GM19467 (cell line): Measurements from ENCODE around the gene LIN7B.

ENCODE experiments used
- ATAC-seq: cut with Tn5 transposase; IDR thresholded peaks from one replicate; pipeline ENCODE4 v1.9.1; 2021; ENCODE audit warnings: mild to moderate bottlenecking, moderate library complexity; ENCODE audit not compliant: unreplicated experiment

LIN7B gene

GRCh38 chr19:49094505-49095482 is 19.4 kb upstream of the LIN7B start:
- no peak for ATAC-seq

GRCh38 chr19:49097453-49098288 is 16.5 kb upstream of the LIN7B start:
- ATAC-seq: no peak

GRCh38 chr19:49098795-49099194 is 15.4 kb upstream of the LIN7B start:
- ATAC-seq: no peak

DNA sequence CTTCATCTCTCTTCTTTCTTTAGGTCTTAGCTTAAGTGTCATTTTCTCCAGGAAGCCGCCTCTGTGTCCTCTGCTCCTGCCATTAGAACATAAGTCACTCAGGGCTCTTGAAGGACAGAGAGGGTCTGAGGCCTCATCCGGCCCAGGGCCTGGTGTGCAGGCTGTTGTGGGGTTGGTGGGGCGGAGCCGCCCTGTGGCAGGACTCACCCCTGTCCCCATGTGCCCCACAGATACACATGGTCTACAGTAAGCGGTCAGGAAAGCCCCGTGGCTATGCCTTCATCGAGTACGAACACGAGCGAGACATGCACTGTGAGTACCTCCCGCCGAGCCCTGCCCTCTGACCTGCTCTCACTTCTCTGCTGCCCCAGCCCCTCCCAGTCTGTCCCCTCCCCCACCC is 13.0 kb upstream of the LIN7B start:
- no peak for ATAC-seq

DNA sequence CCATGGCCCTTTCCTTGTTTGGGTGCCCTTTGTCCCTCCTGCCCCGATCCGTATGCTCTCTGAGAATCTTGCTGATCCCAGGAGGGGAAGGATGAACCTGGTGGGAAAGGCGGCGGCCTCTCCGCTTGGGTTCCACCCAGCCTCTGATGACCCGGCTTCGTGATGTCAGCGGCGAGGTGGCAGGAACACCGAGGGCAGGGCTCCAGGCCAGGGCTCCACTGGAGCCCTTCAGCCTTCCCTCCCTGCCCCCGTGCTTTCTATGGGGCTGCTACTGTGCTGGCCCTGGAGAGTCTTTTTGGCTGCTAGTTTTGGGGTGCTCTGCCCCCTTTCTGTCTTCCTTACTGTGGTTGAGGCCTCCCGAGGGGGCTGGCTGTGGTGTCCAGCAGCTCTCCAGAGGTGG is 11.9 kb upstream of the LIN7B start:
- ATAC-seq: no peak

DNA sequence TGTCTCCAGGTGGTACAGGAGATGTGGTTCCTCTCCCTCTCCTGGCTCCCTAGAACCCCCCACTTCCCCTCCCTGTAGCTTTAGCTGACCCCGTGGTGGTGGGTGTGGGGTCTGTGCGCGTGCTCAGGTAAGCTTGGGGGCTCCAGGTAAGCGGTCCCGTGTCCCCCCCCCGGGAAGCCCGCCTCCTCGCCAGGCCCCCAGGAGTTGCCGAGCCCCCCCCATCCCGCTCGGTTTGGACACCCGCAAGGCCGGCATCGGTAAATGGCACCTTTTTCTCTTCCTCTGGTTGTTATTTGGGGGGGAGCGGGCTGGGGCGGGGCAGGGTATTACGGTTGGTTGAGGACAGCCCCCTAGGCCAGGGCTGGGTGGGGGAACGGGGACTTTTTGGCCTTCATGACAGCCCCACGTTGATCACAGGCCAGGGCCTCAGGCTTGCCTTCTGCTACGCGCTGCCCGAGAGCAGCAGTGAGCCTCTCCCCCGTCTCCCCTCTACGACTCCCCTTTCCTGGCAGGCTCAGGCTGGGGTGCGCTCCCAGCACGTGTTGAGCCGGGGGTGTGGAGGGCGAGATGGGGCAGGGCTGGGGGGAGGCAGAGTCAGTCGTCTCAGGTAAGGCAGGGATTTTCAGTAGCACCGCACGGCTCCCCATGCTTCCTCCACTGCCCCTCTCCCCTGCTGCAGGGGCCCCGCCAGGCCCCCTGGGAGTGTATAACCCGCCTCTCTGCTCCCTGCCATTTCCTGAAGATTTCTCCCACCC is 10.7 kb upstream of the LIN7B start:
- ATAC-seq: no peak

- no peak for ATAC-seq
Observed at GRCh38 chr19:49104229-49104864, 9.8 kb upstream of the LIN7B start.

DNA sequence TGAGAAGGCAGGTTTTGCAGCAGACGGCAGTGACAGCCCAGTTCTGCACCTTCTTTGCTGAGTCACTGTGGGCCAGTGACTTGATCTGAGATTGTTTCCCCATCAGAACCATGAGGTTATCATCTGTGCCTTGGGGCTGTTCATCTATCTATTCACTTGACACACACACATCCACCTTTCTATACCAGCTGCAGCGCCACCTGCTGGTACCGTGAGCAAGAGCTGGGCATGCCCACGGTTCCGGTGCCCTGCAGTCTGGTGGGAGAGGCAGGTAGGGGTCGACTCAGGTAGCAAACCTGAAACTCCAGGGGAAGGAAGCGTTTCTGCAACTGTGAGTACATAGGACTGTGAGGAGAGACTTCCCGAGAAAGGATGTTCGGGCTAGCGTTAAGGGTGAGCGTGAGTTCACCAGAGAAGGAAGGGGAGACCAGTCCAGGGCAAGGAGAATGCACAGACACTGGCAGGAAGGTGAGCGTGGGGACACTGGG is 7.5 kb upstream of the LIN7B start:
- ATAC-seq: no peak

DNA sequence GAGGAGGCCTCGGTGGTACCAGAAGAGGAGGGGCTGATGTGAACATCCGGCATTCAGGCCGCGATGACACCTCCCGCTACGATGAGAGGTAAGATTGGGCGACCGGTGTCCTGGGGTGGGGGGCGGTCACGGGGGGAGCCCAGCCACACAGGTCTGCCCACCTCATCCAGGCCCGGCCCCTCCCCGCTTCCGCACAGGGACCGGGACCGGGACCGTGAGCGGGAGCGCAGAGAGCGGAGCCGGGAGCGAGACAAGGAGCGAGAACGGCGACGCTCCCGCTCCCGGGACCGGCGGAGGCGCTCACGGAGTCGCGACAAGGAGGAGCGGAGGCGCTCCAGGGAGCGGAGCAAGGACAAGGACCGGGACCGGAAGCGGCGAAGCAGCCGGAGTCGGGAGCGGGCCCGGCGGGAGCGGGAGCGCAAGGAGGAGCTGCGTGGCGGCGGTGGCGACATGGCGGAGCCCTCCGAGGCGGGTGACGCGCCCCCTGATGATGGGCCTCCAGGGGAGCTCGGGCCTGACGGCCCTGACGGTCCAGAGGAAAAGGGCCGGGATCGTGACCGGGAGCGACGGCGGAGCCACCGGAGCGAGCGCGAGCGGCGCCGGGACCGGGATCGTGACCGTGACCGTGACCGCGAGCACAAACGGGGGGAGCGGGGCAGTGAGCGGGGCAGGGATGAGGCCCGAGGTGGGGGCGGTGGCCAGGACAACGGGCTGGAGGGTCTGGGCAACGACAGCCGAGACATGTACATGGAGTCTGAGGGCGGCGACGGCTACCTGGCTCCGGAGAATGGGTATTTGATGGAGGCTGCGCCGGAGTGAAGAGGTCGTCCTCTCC is 6.3 kb upstream of the LIN7B start:
- no peak for ATAC-seq

DNA sequence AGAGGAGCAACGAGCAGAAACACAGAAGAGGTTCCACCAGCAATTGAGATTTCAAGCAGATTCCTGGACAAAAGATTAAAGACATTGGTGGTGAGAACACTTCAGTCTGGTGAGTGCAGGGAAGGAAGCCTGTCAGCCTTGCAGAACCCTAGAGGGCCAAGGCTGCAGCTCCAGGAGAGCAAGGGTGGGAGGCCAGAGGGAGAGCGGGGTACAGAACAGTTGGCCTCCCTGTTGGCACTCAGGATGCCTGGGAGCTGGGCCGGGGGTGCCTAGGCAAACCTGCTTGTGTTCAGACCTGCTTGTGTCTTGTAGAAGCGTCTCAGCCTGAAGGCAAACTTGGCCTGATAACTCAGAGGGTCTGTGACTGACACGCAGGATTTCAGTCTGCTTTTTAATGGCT is 5.1 kb upstream of the LIN7B start:
- no peak for ATAC-seq

DNA sequence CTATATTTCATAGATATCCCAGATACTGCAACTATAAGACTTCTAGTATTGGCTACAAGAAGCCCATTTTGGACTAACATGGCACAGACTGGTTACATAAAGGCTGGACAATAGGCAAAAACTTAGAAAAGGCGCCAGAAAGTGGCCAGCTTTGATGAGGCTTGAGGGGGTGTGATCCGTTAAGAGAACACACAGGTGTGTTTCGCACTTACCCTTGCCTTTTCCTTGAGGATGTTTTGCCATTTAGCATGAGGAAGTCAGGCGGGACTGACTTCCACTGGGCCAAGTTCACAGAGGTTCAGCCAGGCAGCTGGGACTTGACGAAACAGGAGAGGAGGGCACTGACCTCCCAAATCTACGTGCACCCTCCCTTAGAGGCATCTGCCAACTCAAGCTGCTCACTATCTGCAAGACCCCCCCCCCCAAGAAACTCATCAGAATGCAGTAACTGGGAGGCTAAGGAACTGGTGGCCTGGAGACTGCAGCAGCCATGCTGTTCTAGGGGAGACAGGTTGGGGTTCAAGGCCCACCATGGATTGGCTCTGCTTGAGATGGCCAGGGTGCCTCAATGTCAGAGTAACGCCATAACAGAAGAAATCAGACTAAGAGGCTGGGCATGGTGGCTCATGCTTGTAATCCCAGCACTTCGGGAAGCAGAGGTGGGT is 4.5 kb upstream of the LIN7B start:
- no peak for ATAC-seq

- no peak for ATAC-seq
Observed at GRCh38 chr19:49110567-49110966, 3.6 kb upstream of the LIN7B start.

GRCh38 chr19:49111218-49111998 is 2.8 kb upstream of the LIN7B start:
- ATAC-seq: no peak

GRCh38 chr19:49114630-49115363 is 627 bp downstream of the LIN7B start:
- ATAC-seq: peak; percentile 3

- no peak for ATAC-seq
Observed at GRCh38 chr19:49116544-49116943, 2.4 kb downstream of the LIN7B start.

DNA sequence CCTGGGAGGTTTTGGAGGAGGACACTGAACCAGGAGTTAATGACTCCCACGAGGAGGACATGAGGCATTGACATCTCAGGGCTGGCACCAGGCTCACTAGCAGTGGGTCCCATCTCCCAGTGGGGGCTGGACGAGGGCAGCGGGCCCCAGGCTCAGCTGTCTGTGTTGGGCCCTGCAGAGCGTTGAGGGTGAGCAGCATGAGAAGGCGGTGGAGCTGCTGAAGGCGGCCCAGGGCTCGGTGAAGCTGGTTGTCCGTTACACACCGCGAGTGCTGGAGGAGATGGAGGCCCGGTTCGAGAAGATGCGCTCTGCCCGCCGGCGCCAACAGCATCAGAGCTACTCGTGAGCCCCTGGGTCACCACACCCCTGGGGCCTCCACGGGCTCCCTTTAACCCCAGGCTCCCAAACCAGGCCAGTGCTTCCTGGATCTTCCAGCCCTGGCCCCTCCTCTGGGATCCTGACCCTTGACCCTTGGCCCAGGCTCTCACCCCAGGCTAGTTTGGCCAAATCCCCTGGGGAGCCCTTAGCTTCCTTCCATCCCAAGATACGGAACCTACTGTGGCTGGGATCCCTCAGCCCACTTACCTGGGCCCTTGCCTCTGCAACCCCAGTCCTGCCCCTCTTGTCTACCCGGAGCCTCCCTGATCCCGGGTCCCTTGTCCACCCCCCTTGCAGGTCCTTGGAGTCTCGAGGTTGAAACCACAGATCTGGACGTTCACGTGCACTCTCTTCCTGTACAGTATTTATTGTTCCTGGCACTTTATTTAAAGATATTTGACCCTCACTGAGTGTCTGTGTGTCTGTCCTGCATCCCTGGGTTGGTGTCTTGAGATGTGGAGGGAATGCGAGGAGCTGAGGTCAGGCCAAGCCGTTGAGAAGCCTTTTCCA is 3.8 kb downstream of the LIN7B start:
- no peak for ATAC-seq
